DND-41 (cell line): ENCODE results near the gene MED12L.

Experiments used
- CTCF ChIP-seq: IDR thresholded peaks from 2 replicates; pipeline ENCODE4 v1.5.1; 2012; ENCODE audit warnings: borderline replicate concordance, low read length, moderate library complexity, mild to moderate bottlenecking; ENCODE audit not compliant: poor library complexity, severe bottlenecking; ENCODE audit errors: extremely low read depth
- EZH2 ChIP-seq: IDR thresholded peaks from 3 replicates; pipeline ENCODE4 v1.6.1; 2012; ENCODE audit warnings: borderline replicate concordance, low read depth, mild to moderate bottlenecking, moderate library complexity, low read length, inconsistent platforms; ENCODE audit not compliant: severe bottlenecking

- TF ChIP-seq EZH2 (no peak), CTCF (no peak)
These were observed 8.8 kb upstream of the MED12L start for GRCh38 chr3:151076626-151077025.
